SKM-1 treated with dmso at 0.1 percent for 144 hours (cell line): ENCODE results near the gene ZDHHC18.

Experiments
- DNase-seq: peaks from one replicate; lab custom pipeline; 2025; ENCODE audit not compliant: unreplicated experiment; lab: John Stamatoyannopoulos, UW

Gene ZDHHC18

GRCh38 chr1:26890467-26890796 lies 63.9 kb downstream of the ZDHHC18 start:
- no peak for DNase-seq

- no peak for DNase-seq
These were observed 67.8 kb downstream of the ZDHHC18 start for GRCh38 chr1:26894263-26894662.

GRCh38 chr1:26897351-26897750 lies 70.9 kb downstream of the ZDHHC18 start:
- DNase-seq, result no peak

GRCh38 chr1:26900001-26900814 lies 73.7 kb downstream of the ZDHHC18 start, which contains the start of gene GPATCH3:
GPATCH3 (minus strand) TSS chr1:26900467; CDS start chr1:26900442, 25 bp downstream.
- DNase-seq, result peak; percentile 69

GRCh38 chr1:26900815-26901511 lies 74.5 kb downstream of the ZDHHC18 start:
- DNase-seq, result no peak
